Peyer's patch (tissue), 4 donors: ENCODE results near the gene POLG2. TPM values are rescaled to one million over a fixed set of nuclear protein-coding genes. Genes with fewer than 3 reads are reported as not detected.
"Not testable (repeated sequence)": the region's sequence is repeated elsewhere in the genome, so short reads cannot be mapped to it uniquely, and the experiment has no call there.

Experiments
- DNase-seq, 3 donors: peaks; one replicate each; pipeline ENCODE4 v3.0.0-alpha.2; 2017 to 2019
- H3K27ac ChIP-seq, 4 donors: fragments of 200-600 bp; sonication (generic); one replicate each; pipeline ENCODE4 v1.5.1; 2016 to 2019
- H3K27me3 ChIP-seq, 2 donors: fragments of 200-600 bp; sonication (generic); one replicate each; pipeline ENCODE4 v1.5.1; 2019
- H3K36me3 ChIP-seq, 3 donors: fragments of 200-600 bp; sonication (generic); one replicate each; pipeline ENCODE4 v1.5.1; 2016 to 2019
- H3K4me1 ChIP-seq, 4 donors: fragments of 200-600 bp; sonication (generic); one replicate each; pipeline ENCODE4 v1.5.1; 2016 to 2019
- H3K4me3 ChIP-seq, 4 donors: fragments of 200-600 bp; sonication (generic); 1 replicate in 3 of 4; 2 replicates in 1 of 4; pipeline ENCODE4 v1.5.1; 2016 to 2019; ENCODE audit warnings: mild to moderate bottlenecking in 1 of 4
- H3K9me3 ChIP-seq, 4 donors: fragments of 200-600 bp; sonication (generic); one replicate each; pipeline ENCODE4 v1.5.1; 2016 to 2019; ENCODE audit warnings: mild to moderate bottlenecking in 1 of 4
- POLR2A ChIP-seq, 2 donors: fragments of 450-650 bp; IDR thresholded peaks; one replicate each; pipeline ENCODE4 v1.5.1; 2017; ENCODE audit warnings: antibody characterized with exemption in 2 of 2, mild to moderate bottlenecking in 2 of 2, moderate library complexity in 2 of 2
- total RNA-seq, 4 donors: library from RNA; depleted of rRNA; stranded (reverse); fragments of >200 nt; gene quantifications; one replicate each; pipeline ENCODE4 v1.1.0, GENCODE V29; 2016
- TF ChIP-seq, protein P1 (sequence below), 6 experiments: fragments of 450-650 bp in 4 of 6; fragments of 200-600 bp in 2 of 6; sonication (generic) in 1 of 6; IDR thresholded peaks; one replicate each; pipeline ENCODE4 v1.5.1; 2017 to 2019; ENCODE audit warnings: antibody characterized with exemption in 6 of 6, mild to moderate bottlenecking in 3 of 6, moderate library complexity in 1 of 6

The POLG2 gene
- total RNA-seq, 4 donors from 2014 or later: 3.5 to 33.0 (median 11.0) TPM

DNA sequence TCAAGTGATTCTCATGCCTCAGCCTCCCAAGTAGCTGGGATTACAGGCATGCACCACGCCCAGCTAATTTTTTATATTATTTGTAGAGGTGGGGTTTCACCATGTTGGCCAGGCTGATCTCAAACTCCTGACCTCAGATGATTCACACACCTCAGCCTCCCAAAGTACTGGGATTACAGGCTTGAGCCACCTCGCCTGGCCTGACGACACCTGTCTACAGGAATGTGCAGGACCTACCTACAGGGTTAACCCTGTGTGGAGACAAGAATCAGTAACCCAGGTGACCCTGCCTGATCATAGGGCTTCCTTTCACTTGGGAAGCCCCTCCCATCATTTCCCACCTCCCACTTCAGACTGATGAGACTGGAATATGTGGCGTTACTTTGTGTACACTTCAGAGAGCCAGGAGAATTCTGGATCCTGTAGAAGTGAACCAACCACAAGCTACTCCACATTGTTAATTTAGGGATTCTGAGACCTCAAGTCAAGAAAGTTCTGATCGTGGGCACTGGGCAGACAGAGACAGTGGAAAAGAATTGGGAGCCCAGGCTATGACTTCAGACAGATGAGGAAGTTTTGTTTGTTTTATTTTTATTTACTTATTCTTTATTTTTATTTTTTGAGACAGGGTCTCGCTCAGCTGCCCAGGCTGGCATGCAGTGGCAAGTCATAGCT lies 53.6 kb downstream of the POLG2 start:
- H3K4me3 ChIP-seq: no peak overlapping the region
- peaks cover 0 to 4% (median 0%) of the 10 kb centered on the region in 4 donors for H3K4me1 ChIP-seq
- H3K27me3 ChIP-seq: no peaks in the 10 kb centered on the region
- H3K36me3 ChIP-seq: no peaks in the 10 kb centered on the region
- TF ChIP-seq, protein P1, sequence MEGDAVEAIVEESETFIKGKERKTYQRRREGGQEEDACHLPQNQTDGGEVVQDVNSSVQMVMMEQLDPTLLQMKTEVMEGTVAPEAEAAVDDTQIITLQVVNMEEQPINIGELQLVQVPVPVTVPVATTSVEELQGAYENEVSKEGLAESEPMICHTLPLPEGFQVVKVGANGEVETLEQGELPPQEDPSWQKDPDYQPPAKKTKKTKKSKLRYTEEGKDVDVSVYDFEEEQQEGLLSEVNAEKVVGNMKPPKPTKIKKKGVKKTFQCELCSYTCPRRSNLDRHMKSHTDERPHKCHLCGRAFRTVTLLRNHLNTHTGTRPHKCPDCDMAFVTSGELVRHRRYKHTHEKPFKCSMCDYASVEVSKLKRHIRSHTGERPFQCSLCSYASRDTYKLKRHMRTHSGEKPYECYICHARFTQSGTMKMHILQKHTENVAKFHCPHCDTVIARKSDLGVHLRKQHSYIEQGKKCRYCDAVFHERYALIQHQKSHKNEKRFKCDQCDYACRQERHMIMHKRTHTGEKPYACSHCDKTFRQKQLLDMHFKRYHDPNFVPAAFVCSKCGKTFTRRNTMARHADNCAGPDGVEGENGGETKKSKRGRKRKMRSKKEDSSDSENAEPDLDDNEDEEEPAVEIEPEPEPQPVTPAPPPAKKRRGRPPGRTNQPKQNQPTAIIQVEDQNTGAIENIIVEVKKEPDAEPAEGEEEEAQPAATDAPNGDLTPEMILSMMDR (IDR thresholded peaks at IDR 0.05): no peak
- TF ChIP-seq POLR2A (IDR thresholded peaks at IDR 0.05): no peak
- peak overlapping the region in 2 of 4 donors; percentile 33 to 65 for H3K27ac ChIP-seq
- peaks cover 0 to 6% (median 1%) of the 10 kb centered on the region in 4 donors for H3K9me3 ChIP-seq
- no peak for DNase-seq

DNA sequence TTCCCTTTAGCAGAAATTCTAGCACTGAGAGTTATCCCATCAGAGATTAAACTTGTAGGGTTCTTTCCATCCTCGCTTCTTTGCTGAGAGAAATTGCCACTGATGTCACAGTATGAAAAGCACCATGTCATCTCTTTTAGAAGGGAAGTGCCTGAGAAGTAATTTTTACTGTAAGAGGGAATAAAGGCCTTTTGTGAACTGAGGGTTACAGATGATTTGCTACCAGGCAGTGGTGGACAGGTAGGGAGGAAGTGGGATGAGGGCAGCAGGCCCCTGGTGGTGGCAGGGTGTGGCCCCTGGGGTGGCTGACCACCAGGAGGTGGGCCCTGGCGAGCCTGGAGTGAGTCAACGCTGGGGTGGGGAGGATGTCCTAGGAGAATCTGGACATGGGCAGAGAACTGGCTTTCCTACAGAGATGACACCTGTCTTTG lies 54.3 kb downstream of the POLG2 start:
- peaks cover 0 to 4% (median 0%) of the 10 kb centered on the region in 4 donors for H3K4me1 ChIP-seq
- H3K27ac ChIP-seq: peak overlapping the region in 2 of 4 donors; percentile 33 to 65
- no peak overlapping the region for H3K4me3 ChIP-seq
- DNase-seq: no peak
- peaks cover 0 to 12% (median 4%) of the 10 kb centered on the region in 4 donors for H3K9me3 ChIP-seq
- TF ChIP-seq, protein P1 (IDR thresholded peaks at IDR 0.05): no peak
- no peak for TF ChIP-seq POLR2A (IDR thresholded peaks at IDR 0.05)
- H3K36me3 ChIP-seq: no peaks in the 10 kb centered on the region
- no peaks in the 10 kb centered on the region for H3K27me3 ChIP-seq

DNA sequence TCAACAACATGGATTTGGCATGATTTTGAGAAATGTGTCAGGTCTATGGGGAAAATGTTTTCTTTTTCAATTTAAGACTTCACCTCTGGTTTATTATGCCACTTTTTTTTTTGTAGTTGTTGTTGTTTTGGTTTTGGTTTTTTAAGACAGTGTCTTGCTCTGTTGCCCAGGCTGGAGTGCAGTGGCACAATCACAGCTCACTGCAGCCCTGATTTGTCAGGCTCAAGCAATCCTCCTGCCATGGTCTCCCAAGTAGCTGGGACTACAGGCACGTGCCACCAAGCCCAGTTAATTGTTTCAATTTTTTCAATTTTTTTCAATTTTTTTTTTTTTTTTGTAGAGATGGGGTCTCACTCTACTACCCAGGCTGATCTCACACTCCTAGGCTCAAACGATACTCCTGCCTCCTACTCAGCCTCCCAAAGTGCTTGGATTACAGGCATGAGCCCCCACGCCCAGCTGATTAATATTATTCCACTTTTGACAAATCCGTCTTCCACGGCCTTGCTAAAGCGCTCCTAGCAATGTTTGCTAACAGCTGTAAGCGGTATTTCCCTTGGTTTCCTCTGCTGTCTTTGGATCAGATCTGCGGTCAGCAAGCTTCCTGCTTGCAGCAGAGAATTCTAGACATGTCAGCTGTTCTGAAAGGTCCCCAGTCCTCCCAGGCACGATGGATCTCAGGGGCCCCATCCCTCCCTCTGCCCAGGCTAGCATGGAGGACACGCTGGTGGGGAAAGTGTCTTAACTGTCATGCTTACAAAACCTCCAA lies 54.9 kb downstream of the POLG2 start:
- Histone ChIP-seq H3K9me3 (peaks cover 0 to 17% (median 6%) of the 10 kb centered on the region in 4 donors), H3K4me3 (no peak overlapping the region), H3K27me3 (no peaks in the 10 kb centered on the region), H3K27ac (peak overlapping the region in 2 of 4 donors; percentile 33 to 65), H3K4me1 (peaks cover 0 to 4% (median 0%) of the 10 kb centered on the region in 4 donors), H3K36me3 (no peaks in the 10 kb centered on the region)
- peak in 1 of 3 donors; percentile 60 for DNase-seq
- TF ChIP-seq POLR2A (IDR thresholded peaks at IDR 0.05): no peak
- TF ChIP-seq, protein P1 (IDR thresholded peaks at IDR 0.05): no peak

DNA sequence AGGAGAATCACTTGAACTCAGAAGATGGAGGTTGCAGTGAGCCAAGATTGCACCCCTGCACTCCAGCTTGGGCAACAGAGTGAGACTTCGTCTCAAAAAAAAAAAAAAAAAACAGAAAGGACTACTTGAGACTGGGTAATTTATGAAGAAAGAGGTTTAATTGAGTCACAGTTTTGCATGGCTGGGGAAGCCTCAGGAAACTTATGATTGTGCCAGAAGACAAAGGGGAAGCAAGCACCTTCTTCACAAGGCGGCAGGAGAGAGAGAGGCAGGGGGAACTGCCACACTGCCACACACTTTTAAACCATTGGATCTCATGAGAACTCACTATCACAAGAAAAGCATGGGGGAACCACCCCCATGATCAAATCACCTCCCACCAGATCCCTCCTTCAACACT lies 56.9 kb downstream of the POLG2 start:
- Histone ChIP-seq H3K27ac (no peak overlapping the region), H3K4me1 (peaks cover 0 to 4% (median 0%) of the 10 kb centered on the region in 4 donors), H3K36me3 (no peaks in the 10 kb centered on the region), H3K9me3 (peaks cover 0 to 17% (median 6%) of the 10 kb centered on the region in 4 donors), H3K4me3 (no peak overlapping the region), H3K27me3 (no peaks in the 10 kb centered on the region)
- no peak for TF ChIP-seq POLR2A (IDR thresholded peaks at IDR 0.05)
- TF ChIP-seq, protein P1 (IDR thresholded peaks at IDR 0.05): no peak
- no peak for DNase-seq

DNA sequence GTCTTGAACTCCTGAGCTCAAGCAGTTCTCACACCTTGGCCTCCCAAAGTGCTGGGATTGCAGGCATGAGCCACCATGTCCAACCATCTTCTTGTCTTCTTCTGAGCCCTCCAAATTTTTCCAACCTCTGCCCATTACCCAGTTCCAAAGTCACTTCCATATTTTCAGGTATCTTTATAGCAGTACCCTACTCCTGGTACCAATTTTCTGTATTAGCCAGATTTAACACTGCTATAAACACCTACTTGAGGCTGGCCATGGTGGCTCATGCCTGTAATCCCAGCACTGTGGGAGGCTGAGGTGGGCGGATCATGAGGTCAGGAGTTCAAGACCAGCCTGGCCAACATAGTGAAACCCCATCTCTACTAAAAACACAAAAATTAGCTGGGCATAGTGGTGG lies 57.3 kb downstream of the POLG2 start:
- H3K4me1 ChIP-seq, DNase-seq, H3K27ac ChIP-seq, H3K4me3 ChIP-seq, H3K27me3 ChIP-seq, H3K36me3 ChIP-seq: not testable (repeated sequence)
- peaks cover 0 to 17% (median 6%) of the 10 kb centered on the region in 4 donors for H3K9me3 ChIP-seq
